ENCODE results near the gene HK2.
"Not testable (repeated sequence)": the region's sequence is repeated elsewhere in the genome, so short reads cannot be mapped to it uniquely, and the experiment has no call there.

HK2 gene

GRCh38 chr2:74906395-74906794 is 72.5 kb downstream of the HK2 start:
- H3K9me3 ChIP-seq: no peaks in the 10 kb centered on the region
- intact Hi-C loops (cut with DNase I; ENCODE audit: low total_unique reads): no loop called here
- no peak overlapping the region for H3K4me3 ChIP-seq
- H3K27ac ChIP-seq: no peak overlapping the region
- TF ChIP-seq CTCF (IDR thresholded peaks at IDR 0.05): no peak
- no peaks in the 10 kb centered on the region for H3K36me3 ChIP-seq
- DNase-seq: no peak
- peaks cover 0 to 12% of the 10 kb centered on the region in 2 donors for H3K27me3 ChIP-seq
- H3K4me1 ChIP-seq: no peaks in the 10 kb centered on the region

- peaks cover 0 to 19% of the 10 kb centered on the region in 2 donors for H3K27me3 ChIP-seq
- H3K4me1 ChIP-seq; intact Hi-C loops (cut with DNase I; ENCODE audit: low total_unique reads); H3K27ac ChIP-seq; H3K36me3 ChIP-seq; H3K4me3 ChIP-seq; DNase-seq; H3K9me3 ChIP-seq: not testable (repeated sequence)
These were observed 73.6 kb downstream of the HK2 start for GRCh38 chr2:74907560-74907959.

GRCh38 chr2:74908748-74909444 is 75.0 kb downstream of the HK2 start:
- Histone ChIP-seq H3K4me1 (no peaks in the 10 kb centered on the region), H3K9me3 (no peaks in the 10 kb centered on the region), H3K4me3 (no peak overlapping the region), H3K27ac (no peak overlapping the region), H3K36me3 (no peaks in the 10 kb centered on the region), H3K27me3 (peaks cover 0 to 19% of the 10 kb centered on the region in 2 donors)
- no peak for TF ChIP-seq CTCF (IDR thresholded peaks at IDR 0.05)
- intact Hi-C loops (cut with DNase I; ENCODE audit: low total_unique reads): no loop called here
- no peak for DNase-seq

GRCh38 chr2:74910245-74910644 is 76.3 kb downstream of the HK2 start:
- no peak overlapping the region for H3K4me3 ChIP-seq
- H3K27me3 ChIP-seq: peaks cover 0 to 19% of the 10 kb centered on the region in 2 donors
- H3K27ac ChIP-seq: no peak overlapping the region
- no peaks in the 10 kb centered on the region for H3K36me3 ChIP-seq
- H3K9me3 ChIP-seq: no peaks in the 10 kb centered on the region
- no peak for DNase-seq
- intact Hi-C loops (cut with DNase I; ENCODE audit: low total_unique reads): no loop called here
- no peaks in the 10 kb centered on the region for H3K4me1 ChIP-seq
- TF ChIP-seq CTCF (IDR thresholded peaks at IDR 0.05): no peak

GRCh38 chr2:74911061-74911460 is 77.1 kb downstream of the HK2 start:
- Histone ChIP-seq H3K4me3 (no peak overlapping the region), H3K27me3 (peaks cover 0 to 23% of the 10 kb centered on the region in 2 donors), H3K4me1 (no peaks in the 10 kb centered on the region), H3K27ac (no peak overlapping the region), H3K9me3 (no peaks in the 10 kb centered on the region), H3K36me3 (no peaks in the 10 kb centered on the region)
- no peak for DNase-seq
- intact Hi-C loops (cut with DNase I; ENCODE audit: low total_unique reads): no loop called here
- TF ChIP-seq CTCF (IDR thresholded peaks at IDR 0.05): no peak

GRCh38 chr2:74915743-74916142 is 81.8 kb downstream of the HK2 start:
- H3K27ac ChIP-seq: no peak overlapping the region
- H3K36me3 ChIP-seq: no peaks in the 10 kb centered on the region
- DNase-seq: no peak
- no peak overlapping the region for H3K4me3 ChIP-seq
- H3K27me3 ChIP-seq: peaks cover 0 to 29% of the 10 kb centered on the region in 2 donors
- no peak for TF ChIP-seq CTCF (IDR thresholded peaks at IDR 0.05)
- H3K9me3 ChIP-seq: no peaks in the 10 kb centered on the region
- H3K4me1 ChIP-seq: peaks cover 0 to 6% (median 2%) of the 10 kb centered on the region in 4 donors
- intact Hi-C loops (cut with DNase I; ENCODE audit: low total_unique reads): loop anchor here (5.0 kb wide), 1 partner anchor 487 kb away; no protein-coding TSS in a partner anchor

All from tibial artery (tissue), 4 donors.